HEK293 (cell line): Measurements from ENCODE around the gene ING5.

ENCODE experiments used
- CTCF ChIA-PET: fragments of 350-600 bp; formaldehyde crosslinking; extraction: SDS; loops from one replicate; lab custom pipeline; 2021; ENCODE audit warnings: antibody characterized with exemption; lab: Yijun Ruan, JAX
- POLR2A ChIA-PET: fragments of 300-600 bp; formaldehyde crosslinking; extraction: SDS; loops from one replicate; lab custom pipeline; 2020; ENCODE audit warnings: antibody characterized with exemption, inconsistent platforms; lab: Yijun Ruan, JAX
- H3K27ac ChIP-seq: fragments of 200-500 bp; sonication (Bioruptor generic); 2 replicates; pipeline ENCODE4 v1.5.1; 2014; ENCODE audit warnings: low read depth, low read length, control low read depth, inconsistent platforms; ENCODE audit errors: extremely low read depth
- H3K36me3 ChIP-seq, 2 experiments: fragments of 200-500 bp in 1 of 2; sonication (Bioruptor generic) in 1 of 2; 1 replicate in 1 of 2; 2 replicates in 1 of 2; pipeline ENCODE4 v1.5.1; 2014 to 2017; ENCODE audit warnings: inconsistent platforms in 2 of 2, low read length in 2 of 2; ENCODE audit not compliant: control insufficient read depth in 2 of 2, insufficient read depth in 1 of 2
- H3K4me1 ChIP-seq: fragments of 200-500 bp; sonication (Bioruptor generic); 2 replicates; pipeline ENCODE4 v1.5.1; 2014; ENCODE audit warnings: mild to moderate bottlenecking, low read length, inconsistent platforms; ENCODE audit not compliant: control insufficient read depth, insufficient read depth
- H3K4me3 ChIP-seq: 2 replicates; pipeline ENCODE4 v1.5.1; 2011; ENCODE audit warnings: low read depth, mild to moderate bottlenecking, control low read depth, low read length, moderate library complexity
- H3K9me3 ChIP-seq: fragments of 200-500 bp; sonication (Bioruptor generic); 2 replicates; pipeline ENCODE4 v1.5.1; 2014; ENCODE audit warnings: low read depth, low read length, inconsistent platforms; ENCODE audit not compliant: control insufficient read depth, insufficient read depth
- GLIS2 ChIP-seq: fragments of 450-650 bp; formaldehyde crosslinking; IDR thresholded peaks from 2 replicates; pipeline ENCODE4 v1.5.1; 2016; ENCODE audit warnings: missing biosample characterization, missing genetic modification characterization
- HOXA7 ChIP-seq: sonication (generic); formaldehyde crosslinking; IDR thresholded peaks from 2 replicates; pipeline ENCODE4 v1.8.1; 2022; ENCODE audit warnings: missing genetic modification reagents, borderline replicate concordance
- MEIS1 ChIP-seq: sonication (generic); formaldehyde crosslinking; IDR thresholded peaks from 2 replicates; pipeline ENCODE4 v1.8.1; 2022; ENCODE audit warnings: missing genetic modification reagents, mild to moderate bottlenecking, borderline replicate concordance
- MYNN ChIP-seq: fragments of 450-650 bp; formaldehyde crosslinking; IDR thresholded peaks from 2 replicates; pipeline ENCODE4 v1.5.1; 2016; ENCODE audit warnings: missing biosample characterization, missing genetic modification characterization, borderline replicate concordance
- MZF1 ChIP-seq: fragments of 450-650 bp; formaldehyde crosslinking; IDR thresholded peaks from 2 replicates; pipeline ENCODE4 v1.5.1; 2017; ENCODE audit warnings: missing biosample characterization, missing genetic modification characterization, borderline replicate concordance
- SP2 ChIP-seq: fragments of 450-650 bp; formaldehyde crosslinking; IDR thresholded peaks from 2 replicates; pipeline ENCODE4 v1.5.1; 2016; ENCODE audit warnings: missing biosample characterization, missing genetic modification characterization
- ZBTB11 ChIP-seq: fragments of 450-650 bp; formaldehyde crosslinking; conservative IDR thresholded peaks from 2 replicates; pipeline ENCODE4 v1.5.1; 2016; ENCODE audit warnings: low read depth, missing biosample characterization, missing genetic modification characterization
- ZFP3 ChIP-seq: fragments of 450-650 bp; formaldehyde crosslinking; IDR thresholded peaks from 2 replicates; pipeline ENCODE4 v1.5.1; 2016; ENCODE audit warnings: low read depth, missing biosample characterization, missing genetic modification characterization
- ZIC2 ChIP-seq: fragments of 450-650 bp; formaldehyde crosslinking; IDR thresholded peaks from 2 replicates; pipeline ENCODE4 v1.5.1; 2016; ENCODE audit warnings: missing biosample characterization, missing genetic modification characterization
- ZNF174 ChIP-seq: fragments of 450-650 bp; formaldehyde crosslinking; IDR thresholded peaks from 2 replicates; pipeline ENCODE4 v1.5.0; 2017; ENCODE audit warnings: missing biosample characterization, mild to moderate bottlenecking, missing genetic modification characterization
- ZNF214 ChIP-seq: fragments of 450-650 bp; formaldehyde crosslinking; IDR thresholded peaks from 2 replicates; pipeline ENCODE4 v1.5.1; 2017; ENCODE audit warnings: missing biosample characterization, mild to moderate bottlenecking, missing genetic modification characterization, borderline replicate concordance
- ZNF518A ChIP-seq: fragments of 450-650 bp; formaldehyde crosslinking; conservative IDR thresholded peaks from 2 replicates; pipeline ENCODE4 v1.5.1; 2016; ENCODE audit warnings: low read depth, missing biosample characterization, missing genetic modification characterization
- ZNF629 ChIP-seq: fragments of 450-650 bp; formaldehyde crosslinking; IDR thresholded peaks from 2 replicates; pipeline ENCODE4 v1.5.1; 2017; ENCODE audit warnings: missing biosample characterization, missing genetic modification characterization
- ZNF639 ChIP-seq: fragments of 450-650 bp; formaldehyde crosslinking; IDR thresholded peaks from 2 replicates; pipeline ENCODE4 v1.5.1; 2016; ENCODE audit warnings: missing biosample characterization, missing genetic modification characterization
- ZNF785 ChIP-seq: fragments of 450-650 bp; formaldehyde crosslinking; IDR thresholded peaks from 2 replicates; pipeline ENCODE4 v1.5.1; 2016; ENCODE audit warnings: missing biosample characterization, missing genetic modification characterization
- ZXDB ChIP-seq: fragments of 450-650 bp; formaldehyde crosslinking; IDR thresholded peaks from 2 replicates; pipeline ENCODE4 v1.5.1; 2016; ENCODE audit warnings: missing biosample characterization, missing genetic modification characterization

Gene ING5

GRCh38 chr2:241750076-241750840 lies 48.4 kb downstream of the ING5 start:
- TF ChIP-seq ZBTB11 (no peak), MYNN (tag by site-specific recombination) (no peak), MZF1 (tag by site-specific recombination) (no peak), ZNF518A (no peak), ZNF629 (no peak), ZNF639 (no peak), ZNF174 (tag by site-specific recombination) (no peak), HOXA7 (CRISPR knock-in tag) (no peak), ZFP3 (tag by site-specific recombination) (no peak), ZNF785 (tag by site-specific recombination) (no peak), ZIC2 (tag by site-specific recombination) (no peak), SP2 (no peak), GLIS2 (no peak), MEIS1 (CRISPR knock-in tag) (no peak), ZNF214 (tag by site-specific recombination) (no peak), ZXDB (no peak)
- TF ChIP-seq, all 188 proteins: peak for 0
- H3K4me1 ChIP-seq = no peaks in the 10 kb centered on the region
- peaks cover 8 to 64% of the 10 kb centered on the region in 2 experiments; a peak in 2 of 3 replicates for H3K36me3 ChIP-seq
- H3K9me3 ChIP-seq = no peaks in the 10 kb centered on the region
- H3K4me3 ChIP-seq = no peak overlapping the region
- ChIA-PET POLR2A (no interaction called here), CTCF (interaction anchor here (0.6 kb wide), 1 partner anchor 16 kb away, joined by 3 read pairs; the partner anchor contains the start of gene D2HGDH)
- H3K27ac ChIP-seq = no peak overlapping the region
